Right renal cortex interstitium (tissue), 3 donors: ENCODE results near the gene TXNRD1. TPM values are rescaled to one million over a fixed set of nuclear protein-coding genes. Genes with fewer than 3 reads are reported as not detected.

ENCODE experiments used
- DNase-seq, 3 donors: peaks; one replicate each; pipeline ENCODE4 v3.0.0-alpha.2; 2013; ENCODE audit warnings: low read depth in 3 of 3, low spot score in 2 of 3
- polyA plus RNA-seq, 3 donors: library from polyadenylated mRNA; unstranded; fragments of 120-200 nt; gene quantifications; one replicate each; pipeline ENCODE4 v1.2.1, GENCODE V29; 2013; ENCODE audit not compliant: insufficient read length in 3 of 3

TXNRD1 gene
- polyA plus RNA-seq, 3 donors: 70.1 to 72.2 (median 71.8) TPM

- DNase-seq: no peak
Measured at GRCh38 chr12:104297477-104298113, 82.0 kb downstream of the TXNRD1 start.

- no peak for DNase-seq
Measured at GRCh38 chr12:104299842-104300481, 84.4 kb downstream of the TXNRD1 start.

- DNase-seq: peak in 2 of 3 donors; percentile 53 to 78
Measured at GRCh38 chr12:104303538-104304151, 88.1 kb downstream of the TXNRD1 start, which contains the start of gene EID3. Gene EID3 (plus strand): TSS chr12:104303739. CDS start chr12:104303935, 196 bp downstream.

- no peak for DNase-seq
Measured at GRCh38 chr12:104304261-104305009, 88.9 kb downstream of the TXNRD1 start.

GRCh38 chr12:104305349-104305748, 89.8 kb downstream of the TXNRD1 start:
- DNase-seq: no peak

GRCh38 chr12:104306376-104306775, 90.8 kb downstream of the TXNRD1 start:
- no peak for DNase-seq

GRCh38 chr12:104306943-104307654, 91.5 kb downstream of the TXNRD1 start:
- no peak for DNase-seq

GRCh38 chr12:104307655-104308000, 92.0 kb downstream of the TXNRD1 start:
- no peak for DNase-seq

- DNase-seq: no peak
Measured at GRCh38 chr12:104309446-104309993, 93.9 kb downstream of the TXNRD1 start.

GRCh38 chr12:104310751-104311633, 95.4 kb downstream of the TXNRD1 start:
- DNase-seq: no peak

GRCh38 chr12:104312202-104312601, 96.6 kb downstream of the TXNRD1 start:
- no peak for DNase-seq

GRCh38 chr12:104312654-104313053, 97.1 kb downstream of the TXNRD1 start:
- no peak for DNase-seq

GRCh38 chr12:104313568-104314241, 98.1 kb downstream of the TXNRD1 start:
- DNase-seq: no peak

- DNase-seq: no peak
Measured at GRCh38 chr12:104314242-104314614, 98.6 kb downstream of the TXNRD1 start.

GRCh38 chr12:104315326-104316224, 100.0 kb downstream of the TXNRD1 start:
- DNase-seq: no peak

- no peak for DNase-seq
Measured at GRCh38 chr12:104316936-104317335, 101.4 kb downstream of the TXNRD1 start.

- DNase-seq: no peak
Measured at GRCh38 chr12:104317538-104318210, 102.1 kb downstream of the TXNRD1 start.
